Measurements from ENCODE around the gene PLEKHJ1.
"Not testable (repeated sequence)": the region's sequence is repeated elsewhere in the genome, so short reads cannot be mapped to it uniquely, and the experiment has no call there.

PLEKHJ1 gene

GRCh38 chr19:2236314-2237050 is at the start of gene PLEKHJ1, which contains the start of gene SF3A2:
Gene PLEKHJ1, minus strand, starts transcription at chr19:2236329. Its CDS starts 81 bp downstream, at chr19:2236248.
Gene SF3A2, plus strand, starts transcription at chr19:2236824. Its CDS starts 6,595 bp downstream, at chr19:2243419.
- DNase-seq (ENCODE audit: low read depth) = peak; percentile 98

GRCh38 chr19:2283835-2284507 is 47.8 kb upstream of the PLEKHJ1 start:
- no peak for DNase-seq (ENCODE audit: low read depth)

- DNase-seq (ENCODE audit: low read depth) = no peak
Measured at GRCh38 chr19:2282862-2283237, 46.7 kb upstream of the PLEKHJ1 start.

GRCh38 chr19:2282062-2282861 is 46.1 kb upstream of the PLEKHJ1 start, which contains the start of gene PEAK3:
Gene PEAK3, minus strand, starts transcription at chr19:2282175. Its CDS starts 1,244 bp downstream, at chr19:2280931.
- DNase-seq (ENCODE audit: low read depth) = peak; percentile 58

- not testable (repeated sequence) for DNase-seq (ENCODE audit: low read depth)
Measured at GRCh38 chr19:2281265-2282061, 45.3 kb upstream of the PLEKHJ1 start.

GRCh38 chr19:2280633-2281264 is 44.6 kb upstream of the PLEKHJ1 start:
- DNase-seq (ENCODE audit: low read depth) = no peak

- DNase-seq (ENCODE audit: low read depth) = no peak
Measured at GRCh38 chr19:2278459-2279158, 42.5 kb upstream of the PLEKHJ1 start.

- no peak for DNase-seq (ENCODE audit: low read depth)
Measured at GRCh38 chr19:2277138-2277537, 41.0 kb upstream of the PLEKHJ1 start.

GRCh38 chr19:2276429-2276986 is 40.4 kb upstream of the PLEKHJ1 start:
- DNase-seq (ENCODE audit: low read depth) = no peak

- no peak for DNase-seq (ENCODE audit: low read depth)
Measured at GRCh38 chr19:2275588-2276428, 39.7 kb upstream of the PLEKHJ1 start.

GRCh38 chr19:2274931-2275535 is 38.9 kb upstream of the PLEKHJ1 start:
- DNase-seq (ENCODE audit: low read depth) = peak; percentile 74

- peak; percentile 38 for DNase-seq (ENCODE audit: low read depth)
Measured at GRCh38 chr19:2274185-2274711, 38.1 kb upstream of the PLEKHJ1 start.

GRCh38 chr19:2273356-2274184 is 37.4 kb upstream of the PLEKHJ1 start:
- DNase-seq (ENCODE audit: low read depth) = peak; percentile 86

- DNase-seq (ENCODE audit: low read depth) = peak; percentile 94
Measured at GRCh38 chr19:2271234-2272103, 35.3 kb upstream of the PLEKHJ1 start.

- DNase-seq (ENCODE audit: low read depth) = peak; percentile 89
Measured at GRCh38 chr19:2270423-2271233, 34.5 kb upstream of the PLEKHJ1 start.

GRCh38 chr19:2270157-2270422 is 34.0 kb upstream of the PLEKHJ1 start:
- peak; percentile 45 for DNase-seq (ENCODE audit: low read depth)
